GM19351 (cell line): ENCODE results near the gene SDR42E2.
"Not testable (repeated sequence)": the region's sequence is repeated elsewhere in the genome, so short reads cannot be mapped to it uniquely, and the experiment has no call there.

Experiments
- ATAC-seq: cut with Tn5 transposase; IDR thresholded peaks from one replicate; pipeline ENCODE4 v1.9.1; 2021; ENCODE audit warnings: mild to moderate bottlenecking, moderate library complexity; ENCODE audit not compliant: unreplicated experiment

The SDR42E2 gene

DNA sequence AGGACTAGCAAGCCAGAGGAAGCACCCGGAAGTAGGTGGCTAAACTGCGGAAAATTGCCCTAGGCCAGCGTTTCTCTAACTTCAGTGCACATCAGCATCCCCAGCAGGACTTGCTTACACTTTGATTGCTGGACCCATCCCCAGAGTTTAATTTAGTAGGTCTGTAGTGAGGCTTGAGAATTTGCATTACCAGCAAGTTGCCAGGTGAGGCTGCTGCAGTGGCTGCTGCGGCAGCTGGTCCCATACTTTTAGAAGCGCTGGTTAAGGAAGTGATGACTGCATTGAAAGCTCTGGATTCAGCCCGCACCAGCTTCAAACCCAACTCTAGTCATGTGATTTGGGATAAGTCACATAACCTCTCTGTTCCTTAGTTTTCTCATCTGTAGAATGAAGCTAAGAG, 48.0 kb downstream of the SDR42E2 start:
- ATAC-seq, result no peak

DNA sequence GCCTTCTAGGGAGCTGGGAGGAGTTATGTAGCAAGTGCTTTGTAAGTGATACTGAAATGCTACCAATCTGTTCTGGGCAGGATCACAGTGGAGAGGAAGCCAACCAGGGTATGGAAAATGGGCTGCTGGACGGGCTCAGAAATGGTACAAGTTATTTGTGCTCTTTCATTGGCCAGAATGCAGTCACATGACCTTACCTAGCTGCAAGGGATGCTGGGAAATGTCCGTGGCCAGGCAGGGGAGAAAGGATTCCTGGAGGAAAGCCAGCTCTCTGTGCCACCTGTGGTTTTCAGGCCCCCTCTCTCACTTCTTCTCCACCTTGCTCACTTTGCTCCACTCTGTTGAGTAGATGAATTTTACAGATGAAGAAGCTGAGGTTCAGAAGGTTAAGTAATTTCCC, 48.5 kb downstream of the SDR42E2 start:
- no peak for ATAC-seq

GRCh38 chr16:22213236-22213635, 50.9 kb downstream of the SDR42E2 start:
- no peak for ATAC-seq

DNA sequence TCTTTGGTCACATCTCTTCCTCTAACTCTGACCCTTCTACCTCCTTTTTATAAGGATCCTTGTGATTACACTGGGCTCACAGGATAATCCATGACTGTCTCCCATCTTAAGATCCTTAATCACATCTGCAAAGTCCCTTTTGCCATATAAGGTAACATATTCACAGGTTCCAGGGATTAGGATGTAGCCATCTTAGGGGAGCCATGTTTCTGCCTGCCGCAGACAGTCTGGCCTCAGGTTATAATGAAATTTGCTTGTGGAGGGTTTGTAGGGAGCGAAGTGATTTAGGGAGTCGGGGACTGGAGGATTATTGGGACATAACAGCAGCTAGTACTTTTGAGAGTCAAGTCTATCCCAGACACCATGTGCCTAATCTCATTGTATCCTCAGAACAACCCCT, 51.5 kb downstream of the SDR42E2 start:
- ATAC-seq, result no peak

GRCh38 chr16:22214402-22214801, 52.1 kb downstream of the SDR42E2 start:
- no peak for ATAC-seq

DNA sequence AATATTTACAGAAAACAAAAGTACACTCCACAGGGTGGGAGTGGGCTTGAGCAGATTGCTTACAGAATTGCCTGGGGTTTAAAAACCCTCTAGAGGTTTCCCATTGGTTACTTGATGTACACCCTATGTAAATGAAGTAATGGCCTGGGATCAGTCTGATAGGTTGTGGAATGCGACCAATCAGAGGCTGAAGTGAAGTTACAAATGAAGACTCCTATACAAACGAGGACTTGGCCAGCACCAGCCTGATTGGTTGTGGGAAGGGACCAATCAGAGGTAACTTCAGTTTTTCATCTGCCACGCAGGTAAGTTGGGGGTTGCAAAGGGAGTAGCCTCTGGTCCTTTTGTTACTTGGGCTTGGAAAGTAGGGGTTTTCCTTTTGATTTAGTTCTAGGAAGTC, 52.6 kb downstream of the SDR42E2 start:
- ATAC-seq, result no peak

GRCh38 chr16:22216191-22216831, 54.0 kb downstream of the SDR42E2 start:
- no peak for ATAC-seq

GRCh38 chr16:22216832-22217225, 54.5 kb downstream of the SDR42E2 start:
- ATAC-seq, result not testable (repeated sequence)

DNA sequence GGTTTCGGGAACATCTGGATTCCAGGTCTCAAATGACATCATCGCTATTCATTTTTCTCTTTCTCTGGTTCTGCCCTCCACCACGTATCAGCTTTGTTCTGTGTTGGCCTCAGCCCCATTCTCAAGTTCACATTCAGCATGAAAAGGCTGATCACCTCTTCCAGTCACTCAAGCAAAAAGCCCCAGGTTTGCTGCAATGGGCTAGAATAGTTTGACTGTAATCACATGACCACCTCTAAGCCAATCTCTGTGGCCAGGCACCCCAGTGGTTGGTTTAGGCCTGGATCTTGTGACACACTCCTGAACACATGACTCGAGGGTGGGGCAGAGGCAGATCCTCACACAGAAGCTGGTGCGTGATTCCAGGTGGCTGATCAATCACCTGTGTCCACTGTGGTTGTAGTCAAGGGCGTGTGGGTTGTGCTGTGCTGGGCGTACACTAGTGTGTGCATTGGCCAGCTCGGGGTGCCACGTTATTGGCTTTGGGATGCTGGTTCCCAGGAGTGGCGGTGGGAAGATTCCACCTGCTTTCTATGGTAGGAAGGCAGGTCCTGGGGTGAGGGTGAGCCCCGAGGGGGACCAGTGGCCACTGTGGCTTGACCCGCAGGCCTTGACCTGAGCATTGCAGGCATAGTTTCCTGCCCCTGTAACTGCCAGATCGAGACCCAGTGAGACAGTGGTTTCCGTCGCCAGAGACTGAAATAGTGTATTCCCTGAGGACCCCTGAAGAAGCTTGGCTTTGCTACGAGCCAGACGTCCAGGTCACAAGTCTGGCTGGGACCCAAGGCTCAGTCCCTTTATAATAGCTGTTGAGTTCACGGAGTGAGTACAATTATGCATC, 55.8 kb downstream of the SDR42E2 start:
- ATAC-seq, result peak; percentile 98

- ATAC-seq, result no peak
These were observed 57.2 kb downstream of the SDR42E2 start for GRCh38 chr16:22219389-22220068.

- no peak for ATAC-seq
These were observed 57.7 kb downstream of the SDR42E2 start for GRCh38 chr16:22220069-22220440.

- no peak for ATAC-seq
These were observed 58.4 kb downstream of the SDR42E2 start for GRCh38 chr16:22220714-22221113.

- no peak for ATAC-seq
These were observed 59.7 kb downstream of the SDR42E2 start for GRCh38 chr16:22222006-22222405.

- ATAC-seq, result no peak
These were observed 60.7 kb downstream of the SDR42E2 start for GRCh38 chr16:22222998-22223397.

- no peak for ATAC-seq
These were observed 62.8 kb downstream of the SDR42E2 start for GRCh38 chr16:22225060-22225459.

DNA sequence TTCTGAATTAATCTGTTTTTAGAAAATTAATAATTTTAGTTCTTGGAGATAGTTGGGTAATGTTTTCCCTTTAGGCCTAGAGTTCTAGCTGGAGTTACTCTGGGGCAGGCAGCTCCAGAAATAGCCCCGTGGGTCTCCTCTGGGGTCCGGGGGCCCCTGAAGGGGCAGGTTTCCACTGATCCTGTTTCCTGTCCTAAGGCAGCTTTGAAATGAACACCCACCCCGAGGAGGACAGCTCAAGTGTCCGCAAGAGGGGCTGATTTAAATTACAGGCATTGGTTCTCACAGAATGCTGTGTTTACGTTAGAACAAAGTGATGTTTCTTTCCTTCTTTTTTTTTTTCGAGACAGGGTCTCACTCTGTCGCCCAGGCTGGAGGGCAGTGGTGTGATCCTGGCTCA, 67.6 kb downstream of the SDR42E2 start:
- ATAC-seq, result no peak

- no peak for ATAC-seq
These were observed 70.2 kb downstream of the SDR42E2 start for GRCh38 chr16:22232277-22233036.

GRCh38 chr16:22233037-22233372, 70.7 kb downstream of the SDR42E2 start:
- no peak for ATAC-seq

DNA sequence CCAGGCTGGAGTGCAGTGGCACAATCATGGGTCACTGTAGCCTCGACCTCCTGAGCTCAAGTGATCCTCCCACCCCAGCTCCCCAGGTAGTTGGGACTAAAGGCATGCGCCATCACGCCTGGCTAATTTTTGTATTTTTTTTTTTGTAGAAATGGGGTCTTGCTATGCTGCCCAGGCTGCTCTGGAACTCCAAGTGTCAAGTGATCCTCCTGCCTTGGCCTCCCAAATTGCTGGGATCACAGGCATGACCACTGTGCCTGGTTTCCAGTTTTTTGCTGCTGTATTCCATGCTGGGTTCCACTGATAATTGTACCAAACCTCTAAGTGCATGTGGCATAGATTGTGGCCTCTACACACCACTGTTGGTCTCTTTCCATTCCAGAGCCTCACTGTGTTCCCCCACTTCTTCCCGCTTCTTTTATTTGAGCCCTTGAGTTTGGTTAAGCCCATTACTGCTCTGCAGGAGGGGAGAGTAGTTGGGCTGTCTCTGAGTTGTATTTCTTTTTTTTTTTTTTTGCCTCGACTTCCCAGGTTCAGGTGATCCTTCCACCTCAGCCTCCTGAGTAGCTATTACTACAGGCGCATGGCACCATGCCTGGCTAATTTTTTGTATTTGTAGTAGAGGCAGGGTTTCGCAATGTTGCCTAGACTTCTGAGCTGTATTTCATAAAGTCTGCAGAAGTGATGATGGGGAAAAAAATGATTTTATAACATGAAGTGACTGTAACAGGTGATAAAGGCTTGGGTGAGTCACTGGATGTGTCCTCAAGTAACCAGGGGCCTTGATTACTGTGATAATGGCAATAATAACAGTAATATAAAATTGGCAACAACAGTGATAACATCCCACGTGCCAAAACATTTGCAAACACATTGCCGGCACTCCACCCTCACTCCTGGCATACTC, 73.8 kb downstream of the SDR42E2 start:
- no peak for ATAC-seq

- ATAC-seq, result no peak
These were observed 77.0 kb downstream of the SDR42E2 start for GRCh38 chr16:22239131-22239805.
